CD14-positive monocyte (primary cell): Measurements from ENCODE around the gene SF3B4. TPM values are rescaled to one million over a fixed set of nuclear protein-coding genes. Genes with fewer than 3 reads are reported as not detected.

Experiments
- DNase-seq, 3 donors: peaks; one replicate each; pipeline ENCODE4 v3.0.0-alpha.2; 2011 to 2022
- H2AFZ ChIP-seq: 2 replicates; pipeline ENCODE4 v1.6.0; 2012; ENCODE audit warnings: mild to moderate bottlenecking, low read depth, low read length, inconsistent platforms; ENCODE audit not compliant: insufficient read depth, poor library complexity, severe bottlenecking
- H3K27ac ChIP-seq, 2 donors: 1 replicate in 1 of 2; 2 replicates in 1 of 2; pipeline ENCODE4 v1.5.1; 2012 to 2013; ENCODE audit warnings: low read length in 2 of 2, control low read depth in 1 of 2, inconsistent platforms in 1 of 2, low read depth in 1 of 2, mild to moderate bottlenecking in 1 of 2
- H3K27me3 ChIP-seq, 2 donors: one replicate each; pipeline versions ENCODE4 v1.6.0 to v1.6.1; 2011 to 2013; ENCODE audit warnings: low read length in 2 of 2; ENCODE audit not compliant: control insufficient read depth in 2 of 2, insufficient read depth in 2 of 2
- H3K36me3 ChIP-seq, 2 donors: replicated peaks in 1 of 2; 1 replicate in 1 of 2; 2 replicates in 1 of 2; pipeline versions ENCODE4 v1.5.1 to v1.6.1; 2012 to 2013; ENCODE audit warnings: low read length in 2 of 2, control low read depth in 1 of 2, inconsistent platforms in 1 of 2, mild to moderate bottlenecking in 1 of 2; ENCODE audit not compliant: insufficient read depth in 2 of 2, control insufficient read depth in 1 of 2
- H3K4me1 ChIP-seq, 2 donors: 1 replicate in 1 of 2; 2 replicates in 1 of 2; pipeline versions ENCODE4 v1.5.1 to v1.6.1; 2012 to 2013; ENCODE audit warnings: low read length in 2 of 2, control low read depth in 1 of 2, inconsistent platforms in 1 of 2, mild to moderate bottlenecking in 1 of 2, moderate library complexity in 1 of 2; ENCODE audit not compliant: insufficient read depth in 2 of 2, control insufficient read depth in 1 of 2
- H3K4me2 ChIP-seq: replicated peaks from 2 replicates; pipeline ENCODE3; 2012; ENCODE audit warnings: low read length, moderate library complexity, mild to moderate bottlenecking; ENCODE audit not compliant: poor library complexity, severe bottlenecking; ENCODE audit errors: extremely low read depth
- H3K4me3 ChIP-seq, 3 experiments: fragments of 200-600 bp in 1 of 3; sonication (generic) in 1 of 3; replicated peaks in 1 of 3; 1 replicate in 2 of 3; 2 replicates in 1 of 3; pipeline ENCODE4 v1.5.1; 2011 to 2013; ENCODE audit warnings: low read length in 3 of 3, mild to moderate bottlenecking in 3 of 3, control low read depth in 2 of 3, low read depth in 2 of 3, inconsistent platforms in 1 of 3, moderate library complexity in 1 of 3
- H3K79me2 ChIP-seq: 2 replicates; pipeline ENCODE4 v1.6.0; 2012; ENCODE audit warnings: mild to moderate bottlenecking, control low read depth, inconsistent platforms, low read length, moderate library complexity; ENCODE audit not compliant: insufficient read depth
- H3K9ac ChIP-seq: 2 replicates; pipeline ENCODE4 v1.6.0; 2017; ENCODE audit warnings: low read length, mild to moderate bottlenecking; ENCODE audit not compliant: insufficient read depth, poor library complexity, severe bottlenecking
- H3K9me3 ChIP-seq, 2 donors: replicated peaks in 1 of 2; 1 replicate in 1 of 2; 2 replicates in 1 of 2; pipeline versions ENCODE4 v1.5.1 to v1.6.1; 2012 to 2013; ENCODE audit warnings: low read length in 2 of 2, control low read depth in 1 of 2; ENCODE audit not compliant: control insufficient read depth in 1 of 2, insufficient read depth in 1 of 2
- H4K20me1 ChIP-seq: 2 replicates; pipeline ENCODE4 v1.6.0; 2012; ENCODE audit warnings: mild to moderate bottlenecking, low read length, control low read depth, moderate library complexity; ENCODE audit not compliant: insufficient read depth
- H3K27ac Mint-ChIP-seq, 7 donors: one replicate each; pipeline ENCODE4 v1.8.0; 2020; ENCODE audit warnings: mild to moderate bottlenecking in 7 of 7, mixed read lengths in 7 of 7, moderate library complexity in 6 of 7, inconsistent platforms in 2 of 7
- H3K27me3 Mint-ChIP-seq, 3 donors: one replicate each; pipeline ENCODE4 v1.8.0; 2021 to 2022; ENCODE audit warnings: low read depth in 3 of 3, mild to moderate bottlenecking in 3 of 3, mixed read lengths in 3 of 3, moderate library complexity in 3 of 3, inconsistent platforms in 1 of 3
- H3K36me3 Mint-ChIP-seq, 2 donors: one replicate each; pipeline ENCODE4 v1.8.0; 2020; ENCODE audit warnings: mixed read lengths in 2 of 2, inconsistent platforms in 1 of 2, mild to moderate bottlenecking in 1 of 2
- H3K4me1 Mint-ChIP-seq: one replicate; pipeline ENCODE4 v1.8.0; 2020; ENCODE audit warnings: mild to moderate bottlenecking, mixed read lengths
- H3K4me3 Mint-ChIP-seq, 2 donors: one replicate each; pipeline ENCODE4 v1.8.0; 2020; ENCODE audit warnings: mild to moderate bottlenecking in 2 of 2, mixed read lengths in 2 of 2, moderate library complexity in 1 of 2
- H3K9me3 Mint-ChIP-seq, 7 donors: one replicate each; pipeline ENCODE4 v1.8.0; 2020 to 2022; ENCODE audit warnings: mixed read lengths in 7 of 7, mild to moderate bottlenecking in 6 of 7, moderate library complexity in 6 of 7, inconsistent platforms in 2 of 7
- CTCF ChIP-seq: fragments of 200-600 bp; IDR thresholded peaks from one replicate; pipeline ENCODE4 v1.8.0; 2022; ENCODE audit warnings: antibody characterized with exemption, mild to moderate bottlenecking
- WGBS: methylation state at CpG from one replicate; pipeline ENCODE4 v1.1.5; 2013; ENCODE audit warnings: missing lambda C conversion rate; ENCODE audit not compliant: insufficient coverage; 5-methylcytosine and 5-hydroxymethylcytosine counted together
- intact Hi-C, 2 donors: fragments of 100-400 bp; cut with micrococcal nuclease; formaldehyde crosslinking; loops; one replicate each; pipeline versions ENCODE4 v1.15.0 to v1.15.1; 2023
- polyA plus RNA-seq, 3 donors: library from polyadenylated mRNA; depleted of rRNA in 1 of 3; unstranded in 2 of 3; stranded (reverse) in 1 of 3; fragments of 300-500 nt in 2 of 3; fragments of >200 nt in 1 of 3; fragmentation: Illumina TruSeq in 2 of 3; gene quantifications; 1 replicate in 2 of 3; 2 replicates in 1 of 3; pipeline ENCODE4 v1.2.3, GENCODE V29; 2012 to 2021

SF3B4 gene
- polyA plus RNA-seq, 3 donors = 52.2 to 78.6 (median 64.6) TPM

GRCh38 chr1:149917571-149918144, 9.9 kb downstream of the SF3B4 start, which contains the start of gene SV2A:
TSS of gene SV2A (minus strand) at chr1:149917844. CDS start at chr1:149913840, 4,004 bp downstream.
- peak within 1 kb of the TSS; percentile 70 for H2AFZ ChIP-seq

GRCh38 chr1:149916898-149917252, 10.7 kb downstream of the SF3B4 start:
- H3K79me2 ChIP-seq = no peaks in the 10 kb centered on the region
- H3K4me3 ChIP-seq = peak overlapping the region in 1 of 3 experiments; percentile 61
- H4K20me1 ChIP-seq = no peaks in the 10 kb centered on the region
- no peak for TF ChIP-seq CTCF
- no peaks in the 10 kb centered on the region for H3K9me3 Mint-ChIP-seq
- no peak overlapping the region for H3K27ac Mint-ChIP-seq
- peaks cover 0 to 4% of the 10 kb centered on the region in 2 donors for H3K36me3 ChIP-seq
- H3K27me3 ChIP-seq = peaks cover 7 to 19% of the 10 kb centered on the region in 2 donors
- no peak overlapping the region for H3K9ac ChIP-seq
- peak overlapping the region; percentile 61 for H3K4me2 ChIP-seq
- WGBS = 0% methylated on average over 4 of the region's 10 CpGs
- H3K27ac ChIP-seq = no peak overlapping the region
- H3K36me3 Mint-ChIP-seq = peaks cover 5 to 9% of the 10 kb centered on the region in 2 donors
- peaks cover 36% of the 10 kb centered on the region for H3K4me1 Mint-ChIP-seq
- H3K4me3 Mint-ChIP-seq = peak overlapping the region; percentile 41 to 87
- peak overlapping the region; percentile 33 for H2AFZ ChIP-seq
- H3K4me1 ChIP-seq = peaks cover 26 to 35% of the 10 kb centered on the region in 2 donors
- intact Hi-C loops = no loop called here
- no peaks in the 10 kb centered on the region for H3K9me3 ChIP-seq
- peaks cover 23 to 27% (median 26%) of the 10 kb centered on the region in 3 donors for H3K27me3 Mint-ChIP-seq
- no peak for DNase-seq

More at GRCh38 chr1:149917571-149918144, 9.9 kb downstream of the SF3B4 start, which contains the start of gene SV2A:
- H4K20me1 ChIP-seq = no peaks in the 10 kb centered on the region
- intact Hi-C loops = no loop called here
- H3K36me3 Mint-ChIP-seq = peaks cover 11 to 15% of the 10 kb centered on the region in 2 donors
- no peaks in the 10 kb centered on the region for H3K9me3 Mint-ChIP-seq
- H3K27ac ChIP-seq = no peak within 1 kb of the TSS
- WGBS = 0% methylated on average over 4 of the region's 24 CpGs
- peaks cover 7 to 19% of the 10 kb centered on the region in 2 donors for H3K27me3 ChIP-seq
- H3K9ac ChIP-seq = no peak within 1 kb of the TSS
- peak within 1 kb of the TSS; percentile 49 to 87 for H3K4me3 Mint-ChIP-seq
- H3K4me1 Mint-ChIP-seq = peaks cover 36% of the 10 kb centered on the region
- H3K27me3 Mint-ChIP-seq = peaks cover 23 to 27% (median 26%) of the 10 kb centered on the region in 3 donors
- H3K4me3 ChIP-seq = peak within 1 kb of the TSS in 1 of 3 experiments; percentile 61
- H3K36me3 ChIP-seq = peaks cover 4 to 12% of the 10 kb centered on the region in 2 donors
- no peaks in the 10 kb centered on the region for H3K9me3 ChIP-seq
- H3K79me2 ChIP-seq = no peaks in the 10 kb centered on the region
- peaks cover 26 to 35% of the 10 kb centered on the region in 2 donors for H3K4me1 ChIP-seq
- H3K27ac Mint-ChIP-seq = peak within 1 kb of the TSS in 1 of 7 donors; percentile 30
- H3K4me2 ChIP-seq = peak within 1 kb of the TSS; percentile 61
- peak in 1 of 3 donors; percentile 44 for DNase-seq
- TF ChIP-seq CTCF = no peak
